GM19467 (cell line): ENCODE results near the gene PRR23E.

Experiments
- ATAC-seq: cut with Tn5 transposase; IDR thresholded peaks from one replicate; pipeline ENCODE4 v1.9.1; 2021; ENCODE audit warnings: mild to moderate bottlenecking, moderate library complexity; ENCODE audit not compliant: unreplicated experiment

Gene PRR23E

DNA sequence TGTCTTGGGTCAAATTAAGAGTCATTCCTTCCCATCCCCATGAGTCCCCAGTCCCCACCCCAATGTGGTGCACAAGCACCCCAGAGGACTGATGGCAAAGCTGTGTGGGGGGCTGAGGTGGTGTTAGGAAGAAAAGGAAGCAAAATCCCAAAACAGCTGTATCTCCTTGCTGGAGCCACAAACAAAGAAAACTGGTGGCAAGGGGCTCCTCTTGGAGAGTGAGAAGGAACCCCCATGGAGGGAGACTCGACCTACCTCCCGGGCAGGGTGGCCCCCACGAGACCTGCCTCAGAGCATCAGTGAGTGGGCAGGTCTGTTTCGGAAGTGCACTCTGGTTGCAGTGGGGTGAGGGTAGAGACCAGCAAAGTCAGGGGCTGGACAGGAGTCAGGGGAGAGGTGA is 29.2 kb downstream of the PRR23E start:
- ATAC-seq = no peak

DNA sequence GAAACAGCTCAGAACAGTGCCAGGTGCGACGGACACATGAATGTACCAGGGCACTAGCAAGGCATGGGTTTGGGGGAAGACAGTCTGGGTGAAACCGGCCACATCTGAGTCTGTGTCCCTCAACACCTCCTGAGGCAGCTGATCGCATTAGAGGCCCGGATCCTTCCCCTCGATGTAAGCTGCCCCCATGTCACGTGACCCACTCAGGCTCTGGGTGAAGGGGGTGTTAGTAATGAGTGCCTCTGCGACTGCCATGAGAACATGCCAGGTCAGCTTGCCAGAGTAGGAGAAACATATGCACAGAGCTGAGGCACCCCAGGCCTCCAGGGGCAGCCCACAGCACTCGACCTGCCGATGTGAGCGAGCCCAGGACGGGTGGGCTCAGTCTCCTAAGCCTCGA is 29.7 kb downstream of the PRR23E start:
- no peak for ATAC-seq

DNA sequence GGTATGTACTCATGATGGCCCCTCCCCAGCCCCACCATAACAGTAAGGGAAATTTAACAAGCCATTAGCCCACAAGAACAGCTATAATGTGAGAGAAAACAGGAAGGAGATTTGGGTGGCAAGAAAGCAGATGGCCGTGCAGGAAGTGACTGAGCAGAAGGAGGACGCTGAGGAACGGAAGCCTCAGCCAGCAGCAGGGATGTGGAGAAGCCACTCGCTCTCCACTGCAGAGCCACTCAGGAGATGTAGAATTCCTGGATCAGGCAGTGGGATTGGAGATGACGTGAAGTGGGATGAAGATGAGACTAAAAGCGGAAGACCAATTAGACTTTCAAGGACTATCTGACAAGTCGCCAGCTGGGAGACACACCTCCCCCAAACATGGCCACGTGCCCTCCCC is 31.2 kb downstream of the PRR23E start:
- no peak for ATAC-seq

GRCh38 chr3:127226457-127226856 is 33.5 kb downstream of the PRR23E start:
- no peak for ATAC-seq

DNA sequence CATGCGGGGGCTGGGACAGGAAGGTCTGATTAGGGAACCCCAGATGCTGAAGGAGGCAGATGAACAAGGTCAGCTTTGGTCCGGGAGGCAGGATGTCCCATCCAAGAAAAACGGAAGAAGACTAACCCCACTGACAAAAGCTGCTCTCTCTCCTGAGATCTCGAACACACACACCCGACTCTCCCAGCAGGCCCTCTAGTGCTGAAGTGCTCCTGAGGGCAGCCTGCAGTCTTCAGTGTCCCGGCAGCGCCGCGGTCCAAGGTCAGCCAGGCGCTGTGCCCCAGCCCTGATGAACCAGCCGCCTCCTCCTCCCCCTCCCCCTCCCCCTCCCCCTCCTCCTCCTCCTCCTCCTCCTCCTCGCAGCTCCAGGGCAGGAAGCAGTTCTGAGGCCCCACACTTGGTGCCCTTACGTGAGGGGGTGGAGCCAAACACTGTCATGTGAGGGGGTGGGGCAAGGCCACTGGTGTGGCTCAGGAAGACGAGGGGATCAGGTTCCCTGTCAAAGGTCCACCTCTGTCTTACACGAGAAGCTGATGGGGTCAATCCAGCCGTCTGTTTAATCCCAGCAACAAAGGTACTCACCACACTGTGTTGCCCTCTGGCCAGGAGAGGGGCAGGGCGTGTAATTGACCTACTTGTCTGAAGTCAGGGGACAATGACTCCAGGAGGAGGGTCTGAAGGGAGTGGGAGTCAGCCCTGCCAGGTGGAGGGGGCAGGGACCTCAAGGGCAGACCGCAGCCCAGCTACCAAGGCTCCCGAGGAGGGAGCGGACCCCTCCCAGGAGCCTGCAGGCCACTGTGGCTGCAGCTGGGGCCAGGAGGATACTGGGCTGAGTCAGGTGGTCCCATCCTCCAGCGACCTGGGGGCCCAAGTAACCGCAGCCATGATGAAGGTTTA is 34.3 kb downstream of the PRR23E start:
- ATAC-seq = no peak

- no peak for ATAC-seq
Measured at GRCh38 chr3:127228866-127229265, 35.9 kb downstream of the PRR23E start.

DNA sequence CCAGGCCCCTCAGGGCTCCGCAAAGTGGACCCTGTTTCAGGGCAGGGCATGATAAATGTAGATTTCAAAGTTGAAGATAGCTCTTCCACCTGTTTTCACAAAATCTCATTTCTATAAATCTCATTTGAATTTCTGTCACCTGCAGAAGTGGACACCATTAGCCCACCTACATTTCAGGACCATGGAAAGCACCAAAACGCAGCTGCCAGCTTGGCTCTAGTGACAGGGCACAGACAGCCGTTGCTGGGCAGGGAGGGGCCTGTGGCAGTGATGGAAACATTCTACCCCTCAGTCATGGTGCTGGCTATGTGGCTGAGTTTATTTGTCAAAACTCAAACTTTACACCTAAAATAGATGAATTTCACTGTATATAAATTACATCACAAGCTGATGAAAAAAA is 40.4 kb downstream of the PRR23E start:
- ATAC-seq = no peak

GRCh38 chr3:127234778-127235177 is 41.8 kb downstream of the PRR23E start:
- ATAC-seq = no peak

GRCh38 chr3:127235706-127236105 is 42.8 kb downstream of the PRR23E start:
- ATAC-seq = no peak

GRCh38 chr3:127237835-127238234 is 44.9 kb downstream of the PRR23E start:
- no peak for ATAC-seq

- ATAC-seq = no peak
Measured at GRCh38 chr3:127238602-127239001, 45.7 kb downstream of the PRR23E start.

DNA sequence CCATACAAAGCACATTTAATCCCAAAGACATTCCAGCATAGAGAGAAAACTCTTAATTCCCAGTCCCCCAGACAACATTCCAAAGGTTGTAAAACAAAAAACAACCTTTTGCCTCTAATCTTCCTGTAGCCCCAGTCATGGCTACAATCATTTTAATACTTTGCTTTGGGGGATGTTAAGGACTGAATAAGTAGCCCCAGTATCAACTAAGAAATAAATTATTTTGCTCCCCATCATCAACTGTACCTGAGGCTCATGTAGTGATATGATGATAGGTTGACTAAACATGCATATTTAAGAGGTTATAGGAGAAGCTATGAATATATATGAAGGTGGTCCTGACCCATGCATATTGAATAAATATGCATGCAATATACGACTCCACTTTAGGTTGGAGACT is 54.4 kb downstream of the PRR23E start:
- ATAC-seq = no peak
